WTC11 (cell line): ENCODE data around the gene PLA2G4A. TPM values are rescaled to one million over a fixed set of nuclear protein-coding genes. Genes with fewer than 3 reads are reported as not detected.
"Not testable (repeated sequence)": the region's sequence is repeated elsewhere in the genome, so short reads cannot be mapped to it uniquely, and the experiment has no call there.

ENCODE experiments used
- ATAC-seq: fragments of 200-7000 bp; cut with Tn5 transposase; 2 replicates; pipeline ENCODE4 v1.10.0; 2021; ENCODE audit warnings: mild to moderate bottlenecking, moderate library complexity
- CTCF ChIA-PET: fragments of 300-600 bp; sonication (Branson Sonifier 250); formaldehyde crosslinking; loops from one replicate; lab custom pipeline; 2021; ENCODE audit warnings: antibody characterized with exemption; lab: Charles Lee
- POLR2A ChIA-PET: fragments of 350-600 bp; sonication (Branson Sonifier 250); formaldehyde crosslinking; loops from one replicate; lab custom pipeline; 2021; ENCODE audit warnings: antibody characterized with exemption; lab: Charles Lee
- DNase-seq: peaks from one replicate; pipeline ENCODE4 v3.0.0; 2021; ENCODE audit warnings: low spot score
- H3K27ac Mint-ChIP-seq: 2 replicates; pipeline ENCODE4 v1.8.0; 2021; ENCODE audit warnings: mixed read lengths
- H3K27me3 Mint-ChIP-seq: 2 replicates; pipeline ENCODE4 v1.8.0; 2021; ENCODE audit warnings: low read depth, mild to moderate bottlenecking, moderate library complexity, mixed read lengths
- H3K36me3 Mint-ChIP-seq: 2 replicates; pipeline ENCODE4 v1.8.0; 2021; ENCODE audit warnings: mixed read lengths
- H3K4me1 Mint-ChIP-seq: 2 replicates; pipeline ENCODE4 v1.8.0; 2022; ENCODE audit warnings: mixed read lengths
- H3K4me3 Mint-ChIP-seq: 2 replicates; pipeline ENCODE4 v1.8.0; 2021; ENCODE audit warnings: mild to moderate bottlenecking, moderate library complexity, mixed read lengths
- H3K9me3 Mint-ChIP-seq: 2 replicates; pipeline ENCODE4 v1.8.0; 2021; ENCODE audit warnings: mixed read lengths
- FOXJ3 ChIP-seq: sonication (generic); formaldehyde crosslinking; IDR thresholded peaks from 2 replicates; pipeline ENCODE4 v1.9.0; 2021; ENCODE audit warnings: missing genetic modification reagents, mild to moderate bottlenecking, borderline replicate concordance
- FOXK1 ChIP-seq: sonication (generic); formaldehyde crosslinking; IDR thresholded peaks from 2 replicates; pipeline ENCODE4 v1.8.0; 2022; ENCODE audit warnings: mild to moderate bottlenecking, moderate library complexity, missing genetic modification reagents
- GTF2I ChIP-seq: fragments of 250-450 bp; sonication (Bioruptor Pico); conservative IDR thresholded peaks from 2 replicates; pipeline ENCODE4 v1.4.0; 2021; ENCODE audit warnings: mild to moderate bottlenecking
- HMGXB4 ChIP-seq: sonication (generic); formaldehyde crosslinking; IDR thresholded peaks from 2 replicates; pipeline ENCODE4 v1.8.1; 2023; ENCODE audit warnings: mild to moderate bottlenecking, moderate library complexity, missing genetic modification reagents
- MLX ChIP-seq: sonication (generic); formaldehyde crosslinking; IDR thresholded peaks from 2 replicates; pipeline ENCODE4 v1.8.1; 2023; ENCODE audit warnings: mild to moderate bottlenecking, missing genetic modification reagents, moderate library complexity
- NFATC4 ChIP-seq: fragments of 250-450 bp; sonication (Bioruptor Pico); IDR thresholded peaks from 2 replicates; pipeline ENCODE4 v1.9.0; 2021; ENCODE audit warnings: mild to moderate bottlenecking
- PRRX2 ChIP-seq: fragments of 250-450 bp; sonication (Bioruptor Pico); IDR thresholded peaks from 2 replicates; pipeline ENCODE4 v1.8.0; 2021; ENCODE audit warnings: mild to moderate bottlenecking
- SMAD4 ChIP-seq: sonication (generic); formaldehyde crosslinking; IDR thresholded peaks from 2 replicates; pipeline ENCODE4 v1.8.0; 2022; ENCODE audit warnings: mild to moderate bottlenecking, missing genetic modification reagents
- ZNF121 ChIP-seq: sonication (generic); formaldehyde crosslinking; IDR thresholded peaks from 2 replicates; pipeline ENCODE4 v1.8.0; 2023; ENCODE audit warnings: missing genetic modification reagents
- ZNF317 ChIP-seq: sonication (generic); formaldehyde crosslinking; IDR thresholded peaks from 2 replicates; pipeline ENCODE4 v1.8.1; 2023; ENCODE audit warnings: low read depth, mild to moderate bottlenecking, moderate library complexity, missing genetic modification reagents, borderline replicate concordance
- ZNF423 ChIP-seq: fragments of 250-450 bp; sonication (Bioruptor Pico); IDR thresholded peaks from 2 replicates; pipeline ENCODE4 v2.1.2; 2022; ENCODE audit warnings: mild to moderate bottlenecking, moderate library complexity
- total RNA-seq: library from RNA; stranded (reverse); gene quantifications from 3 replicates; pipeline ENCODE4 v1.2.3, GENCODE V29; 2021
- TF ChIP-seq, protein P1 (sequence below): fragments of 250-450 bp; sonication (Bioruptor Pico); IDR thresholded peaks from 2 replicates; pipeline ENCODE4 v1.8.0; 2021; ENCODE audit warnings: mild to moderate bottlenecking
- TF ChIP-seq, protein P2 (sequence below): fragments of 250-450 bp; sonication (Bioruptor Pico); IDR thresholded peaks from 2 replicates; pipeline ENCODE4 v1.9.0; 2021; ENCODE audit warnings: moderate library complexity, mild to moderate bottlenecking, inconsistent platforms, borderline replicate concordance
- TF ChIP-seq, protein P3 (sequence below): sonication (generic); formaldehyde crosslinking; IDR thresholded peaks from 2 replicates; pipeline ENCODE4 v1.8.1; 2022; ENCODE audit warnings: low read depth, mild to moderate bottlenecking, moderate library complexity, missing genetic modification reagents, borderline replicate concordance
- TF ChIP-seq, protein P4 (sequence below): sonication (generic); formaldehyde crosslinking; IDR thresholded peaks from 2 replicates; pipeline ENCODE4 v1.8.0; 2022; ENCODE audit warnings: missing genetic modification reagents

Gene PLA2G4A
- total RNA-seq, 1 experiment from 2014 or later = 1.3 TPM

GRCh38 chr1:186915555-186915954, 86.8 kb downstream of the PLA2G4A start:
- no peaks in the 10 kb centered on the region for H3K27me3 Mint-ChIP-seq
- DNase-seq = no peak
- TF ChIP-seq ZNF121 (CRISPR knock-in tag) = no peak
- TF ChIP-seq, protein P1, sequence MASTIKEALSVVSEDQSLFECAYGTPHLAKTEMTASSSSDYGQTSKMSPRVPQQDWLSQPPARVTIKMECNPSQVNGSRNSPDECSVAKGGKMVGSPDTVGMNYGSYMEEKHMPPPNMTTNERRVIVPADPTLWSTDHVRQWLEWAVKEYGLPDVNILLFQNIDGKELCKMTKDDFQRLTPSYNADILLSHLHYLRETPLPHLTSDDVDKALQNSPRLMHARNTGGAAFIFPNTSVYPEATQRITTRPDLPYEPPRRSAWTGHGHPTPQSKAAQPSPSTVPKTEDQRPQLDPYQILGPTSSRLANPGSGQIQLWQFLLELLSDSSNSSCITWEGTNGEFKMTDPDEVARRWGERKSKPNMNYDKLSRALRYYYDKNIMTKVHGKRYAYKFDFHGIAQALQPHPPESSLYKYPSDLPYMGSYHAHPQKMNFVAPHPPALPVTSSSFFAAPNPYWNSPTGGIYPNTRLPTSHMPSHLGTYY (CRISPR knock-in tag) = no peak
- TF ChIP-seq, protein P2, sequence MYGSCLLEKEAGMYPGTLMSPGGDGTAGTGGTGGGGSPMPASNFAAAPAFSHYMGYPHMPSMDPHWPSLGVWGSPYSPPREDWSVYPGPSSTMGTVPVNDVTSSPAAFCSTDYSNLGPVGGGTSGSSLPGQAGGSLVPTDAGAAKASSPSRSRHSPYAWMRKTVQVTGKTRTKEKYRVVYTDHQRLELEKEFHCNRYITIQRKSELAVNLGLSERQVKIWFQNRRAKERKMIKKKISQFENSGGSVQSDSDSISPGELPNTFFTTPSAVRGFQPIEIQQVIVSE (CRISPR knock-in tag) = no peak
- TF ChIP-seq ZNF423 (CRISPR knock-in tag) = no peak
- no peak for TF ChIP-seq FOXJ3
- no peak for TF ChIP-seq PRRX2
- TF ChIP-seq FOXK1 (CRISPR knock-in tag) = no peak
- no peak for TF ChIP-seq ZNF317 (CRISPR knock-in tag)
- TF ChIP-seq, protein P3, sequence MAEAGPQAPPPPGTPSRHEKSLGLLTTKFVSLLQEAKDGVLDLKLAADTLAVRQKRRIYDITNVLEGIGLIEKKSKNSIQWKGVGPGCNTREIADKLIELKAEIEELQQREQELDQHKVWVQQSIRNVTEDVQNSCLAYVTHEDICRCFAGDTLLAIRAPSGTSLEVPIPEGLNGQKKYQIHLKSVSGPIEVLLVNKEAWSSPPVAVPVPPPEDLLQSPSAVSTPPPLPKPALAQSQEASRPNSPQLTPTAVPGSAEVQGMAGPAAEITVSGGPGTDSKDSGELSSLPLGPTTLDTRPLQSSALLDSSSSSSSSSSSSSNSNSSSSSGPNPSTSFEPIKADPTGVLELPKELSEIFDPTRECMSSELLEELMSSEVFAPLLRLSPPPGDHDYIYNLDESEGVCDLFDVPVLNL = no peak
- TF ChIP-seq NFATC4 (CRISPR knock-in tag) = no peak
- no peak for TF ChIP-seq MLX (CRISPR knock-in tag)
- no peak for TF ChIP-seq SMAD4 (CRISPR knock-in tag)
- TF ChIP-seq GTF2I (CRISPR knock-in tag) = no peak
- TF ChIP-seq, protein P4, sequence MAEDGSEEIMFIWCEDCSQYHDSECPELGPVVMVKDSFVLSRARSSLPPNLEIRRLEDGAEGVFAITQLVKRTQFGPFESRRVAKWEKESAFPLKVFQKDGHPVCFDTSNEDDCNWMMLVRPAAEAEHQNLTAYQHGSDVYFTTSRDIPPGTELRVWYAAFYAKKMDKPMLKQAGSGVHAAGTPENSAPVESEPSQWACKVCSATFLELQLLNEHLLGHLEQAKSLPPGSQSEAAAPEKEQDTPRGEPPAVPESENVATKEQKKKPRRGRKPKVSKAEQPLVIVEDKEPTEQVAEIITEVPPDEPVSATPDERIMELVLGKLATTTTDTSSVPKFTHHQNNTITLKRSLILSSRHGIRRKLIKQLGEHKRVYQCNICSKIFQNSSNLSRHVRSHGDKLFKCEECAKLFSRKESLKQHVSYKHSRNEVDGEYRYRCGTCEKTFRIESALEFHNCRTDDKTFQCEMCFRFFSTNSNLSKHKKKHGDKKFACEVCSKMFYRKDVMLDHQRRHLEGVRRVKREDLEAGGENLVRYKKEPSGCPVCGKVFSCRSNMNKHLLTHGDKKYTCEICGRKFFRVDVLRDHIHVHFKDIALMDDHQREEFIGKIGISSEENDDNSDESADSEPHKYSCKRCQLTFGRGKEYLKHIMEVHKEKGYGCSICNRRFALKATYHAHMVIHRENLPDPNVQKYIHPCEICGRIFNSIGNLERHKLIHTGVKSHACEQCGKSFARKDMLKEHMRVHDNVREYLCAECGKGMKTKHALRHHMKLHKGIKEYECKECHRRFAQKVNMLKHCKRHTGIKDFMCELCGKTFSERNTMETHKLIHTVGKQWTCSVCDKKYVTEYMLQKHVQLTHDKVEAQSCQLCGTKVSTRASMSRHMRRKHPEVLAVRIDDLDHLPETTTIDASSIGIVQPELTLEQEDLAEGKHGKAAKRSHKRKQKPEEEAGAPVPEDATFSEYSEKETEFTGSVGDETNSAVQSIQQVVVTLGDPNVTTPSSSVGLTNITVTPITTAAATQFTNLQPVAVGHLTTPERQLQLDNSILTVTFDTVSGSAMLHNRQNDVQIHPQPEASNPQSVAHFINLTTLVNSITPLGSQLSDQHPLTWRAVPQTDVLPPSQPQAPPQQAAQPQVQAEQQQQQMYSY (CRISPR knock-in tag) = no peak
- TF ChIP-seq, all 79 proteins: peak for 0
- CTCF ChIA-PET = interaction anchor here (0.8 to 1.0 kb wide), 2 partner anchors 433 to 512 kb away, joined by 3 read pairs; no protein-coding TSS in a partner anchor
- peaks cover 8% of the 10 kb centered on the region for H3K4me1 Mint-ChIP-seq
- no peak overlapping the region for H3K27ac Mint-ChIP-seq
- no peak overlapping the region for H3K4me3 Mint-ChIP-seq
- ATAC-seq = no peak
- peaks cover 3% of the 10 kb centered on the region; the same call in 1 of the 2 replicates for H3K36me3 Mint-ChIP-seq
- H3K9me3 Mint-ChIP-seq = peaks cover 11% of the 10 kb centered on the region
- POLR2A ChIA-PET = no interaction called here

GRCh38 chr1:186917106-186917786, 88.5 kb downstream of the PLA2G4A start:
- CTCF ChIA-PET = interaction anchor here (0.7 to 1.8 kb wide), 12 partner anchors 11 to 435 kb away, joined by 3 to 8 read pairs (median 3); no protein-coding TSS in a partner anchor

DNA sequence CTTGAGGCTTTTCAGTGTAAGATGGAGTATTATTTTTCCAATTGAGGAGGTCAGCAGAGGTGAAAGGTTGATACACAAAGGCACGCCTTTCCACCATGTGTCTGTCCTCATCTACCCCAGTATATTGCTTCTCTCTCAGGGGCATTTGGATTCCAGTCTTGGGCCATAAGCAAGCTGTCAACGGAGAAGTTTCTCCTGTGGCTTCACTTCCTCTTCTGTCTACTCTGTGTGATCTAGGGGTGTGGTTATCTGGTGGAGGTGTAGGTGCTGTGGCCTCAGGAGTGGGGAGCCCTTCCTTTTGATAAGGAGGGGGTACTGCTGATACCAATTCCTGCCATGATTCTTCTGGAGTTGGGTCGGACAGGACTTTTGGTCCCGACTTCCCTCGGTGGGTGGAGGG, 92.6 kb downstream of the PLA2G4A start:
- ATAC-seq, CTCF ChIA-PET, DNase-seq, H3K27me3 Mint-ChIP-seq, POLR2A ChIA-PET, H3K4me3 Mint-ChIP-seq: not testable (repeated sequence)
- Mint-ChIP-seq H3K4me1 (peaks cover 19% of the 10 kb centered on the region), H3K27ac (peak overlapping the region; percentile 17; the same call in 1 of the 2 replicates), H3K36me3 (peaks cover 19% of the 10 kb centered on the region), H3K9me3 (peaks cover 40% of the 10 kb centered on the region)

More at GRCh38 chr1:186917106-186917786, 88.5 kb downstream of the PLA2G4A start:
- H3K4me3 Mint-ChIP-seq, ATAC-seq, H3K27ac Mint-ChIP-seq, H3K27me3 Mint-ChIP-seq, DNase-seq, POLR2A ChIA-PET: not testable (repeated sequence)
- Mint-ChIP-seq H3K9me3 (peaks cover 25% of the 10 kb centered on the region), H3K36me3 (peaks cover 12% of the 10 kb centered on the region), H3K4me1 (peaks cover 19% of the 10 kb centered on the region)
- 0 out of 2 replicates have a peak, but pooled peaks have one; percentile 6 for TF ChIP-seq HMGXB4 (CRISPR knock-in tag)

GRCh38 chr1:186922814-186923213, 94.1 kb downstream of the PLA2G4A start:
- CTCF ChIA-PET, H3K27ac Mint-ChIP-seq: not testable (repeated sequence)
- H3K4me1 Mint-ChIP-seq = peaks cover 24% of the 10 kb centered on the region

More at GRCh38 chr1:186922814-186923213, 94.1 kb downstream of the PLA2G4A start:
- Mint-ChIP-seq H3K9me3 (peaks cover 40% of the 10 kb centered on the region), H3K36me3 (peaks cover 19% of the 10 kb centered on the region)
- H3K27me3 Mint-ChIP-seq, H3K4me3 Mint-ChIP-seq, DNase-seq, ATAC-seq, POLR2A ChIA-PET: not testable (repeated sequence)
